Esophagus muscularis mucosa (tissue), 3 donors: ENCODE data around the gene LPAR2.
"Not testable (repeated sequence)": the region's sequence is repeated elsewhere in the genome, so short reads cannot be mapped to it uniquely, and the experiment has no call there.

Experiments
- CTCF ChIP-seq, 3 experiments: fragments of 200-600 bp in 2 of 3; fragments of 450-650 bp in 1 of 3; sonication (generic) in 2 of 3; IDR thresholded peaks; one replicate each; pipeline ENCODE4 v1.5.1; 2017 to 2019; ENCODE audit warnings: antibody characterized with exemption in 3 of 3, mild to moderate bottlenecking in 2 of 3, moderate library complexity in 1 of 3
- POLR2A ChIP-seq: fragments of 450-650 bp; IDR thresholded peaks from one replicate; pipeline ENCODE4 v1.6.1; 2017; ENCODE audit warnings: antibody characterized with exemption, moderate library complexity, mild to moderate bottlenecking, low read depth

GRCh38 chr19:19598728-19599451 lies 29.1 kb downstream of the LPAR2 start:
- TF ChIP-seq CTCF (IDR thresholded peaks at IDR 0.05); POLR2A: not testable (repeated sequence)
